GM23248 (cell line): ENCODE data around the gene CDON. TPM values are rescaled to one million over a fixed set of nuclear protein-coding genes. Genes with fewer than 3 reads are reported as not detected.

Source experiments
- DNase-seq: peaks from one replicate; pipeline ENCODE4 v3.0.0-alpha.2; 2015
- H2AFZ ChIP-seq: fragments of 200-600 bp; sonication (generic); 2 replicates; pipeline ENCODE4 v1.6.1; 2016; ENCODE audit warnings: antibody characterized with exemption
- H3F3A ChIP-seq: fragments of 200-600 bp; sonication (generic); 2 replicates; pipeline ENCODE4 v1.6.1; 2016; ENCODE audit warnings: mild to moderate bottlenecking, antibody characterized with exemption, mixed run types; ENCODE audit not compliant: insufficient read depth
- H3K27ac ChIP-seq: fragments of 200-600 bp; sonication (generic); 2 replicates; pipeline ENCODE4 v1.5.1; 2016; ENCODE audit warnings: mild to moderate bottlenecking
- H3K27me3 ChIP-seq: fragments of 200-600 bp; sonication (generic); replicated peaks from 2 replicates; pipeline ENCODE4 v1.6.1; 2016; ENCODE audit warnings: mild to moderate bottlenecking; ENCODE audit not compliant: insufficient read depth
- H3K36me3 ChIP-seq: fragments of 200-600 bp; sonication (generic); 2 replicates; pipeline ENCODE4 v1.6.1; 2016; ENCODE audit warnings: low read depth, mild to moderate bottlenecking
- H3K4me1 ChIP-seq: fragments of 200-600 bp; sonication (generic); 2 replicates; pipeline ENCODE4 v1.6.1; 2016; ENCODE audit warnings: mild to moderate bottlenecking; ENCODE audit not compliant: insufficient read depth
- H3K4me2 ChIP-seq: fragments of 200-600 bp; sonication (generic); one replicate; pipeline ENCODE4 v1.6.1; 2016; ENCODE audit warnings: mild to moderate bottlenecking; ENCODE audit not compliant: unreplicated experiment
- H3K4me3 ChIP-seq: fragments of 200-600 bp; sonication (generic); 2 replicates; pipeline ENCODE4 v1.5.1; 2016; ENCODE audit warnings: mild to moderate bottlenecking
- H3K79me2 ChIP-seq: fragments of 200-600 bp; sonication (generic); 2 replicates; pipeline ENCODE4 v1.6.1; 2016; ENCODE audit warnings: mild to moderate bottlenecking; ENCODE audit not compliant: insufficient read depth
- H3K9ac ChIP-seq: fragments of 200-600 bp; sonication (generic); 2 replicates; pipeline ENCODE4 v1.6.1; 2016; ENCODE audit warnings: mild to moderate bottlenecking
- H3K9me2 ChIP-seq: fragments of 200-600 bp; sonication (generic); 2 replicates; pipeline ENCODE4 v1.6.1; 2016; ENCODE audit warnings: mixed run types, mild to moderate bottlenecking, moderate library complexity; ENCODE audit not compliant: insufficient read depth
- H3K9me3 ChIP-seq: fragments of 200-600 bp; sonication (generic); one replicate; pipeline ENCODE4 v1.6.1; 2017; ENCODE audit warnings: low read depth
- H4K20me1 ChIP-seq: fragments of 200-600 bp; sonication (generic); 2 replicates; pipeline ENCODE4 v1.6.0; 2016; ENCODE audit not compliant: insufficient read depth
- EZH2 ChIP-seq: fragments of 200-600 bp; sonication (generic); IDR thresholded peaks from 2 replicates; pipeline ENCODE4 v1.6.1; 2018; ENCODE audit warnings: antibody characterized with exemption, mild to moderate bottlenecking; ENCODE audit not compliant: insufficient read depth, poor library complexity, severe bottlenecking
- EZH2phosphoT487 ChIP-seq: fragments of 200-600 bp; sonication (generic); IDR thresholded peaks from 2 replicates; pipeline ENCODE4 v1.6.1; 2018; ENCODE audit warnings: antibody characterized with exemption, moderate library complexity, mild to moderate bottlenecking, low read depth; ENCODE audit not compliant: insufficient read depth
- WGBS, 2 experiments: methylation state at CpG; one replicate each; pipeline ENCODE4 v1.1.6; 2015 to 2017; ENCODE audit warnings: low lambda C conversion rate in 2 of 2, low coverage in 1 of 2; ENCODE audit errors: missing lambda C conversion rate in 2 of 2; 5-methylcytosine and 5-hydroxymethylcytosine counted together
- in situ Hi-C: fragments of 300-500 bp; cut with MboI; formaldehyde crosslinking; loops from 2 replicates; pipeline ENCODE4 v1.15.0; 2020
- polyA plus RNA-seq: library from polyadenylated mRNA; unstranded; fragments of >200 nt; fragmentation: Nextera tagmentation; extraction: Ambion mirVana; gene quantifications from 2 replicates; pipeline ENCODE4 v1.2.1, GENCODE V29; 2016
- total RNA-seq: library from RNA; depleted of rRNA; stranded (reverse); fragments of >200 nt; shearing (Covaris generic); gene quantifications from 2 replicates; pipeline ENCODE4 v1.2.3, GENCODE V29; 2014

The CDON gene
- total and polyA plus RNA-seq, 2 experiments from 2014 or later, result 2.2 to 10.3 TPM

DNA sequence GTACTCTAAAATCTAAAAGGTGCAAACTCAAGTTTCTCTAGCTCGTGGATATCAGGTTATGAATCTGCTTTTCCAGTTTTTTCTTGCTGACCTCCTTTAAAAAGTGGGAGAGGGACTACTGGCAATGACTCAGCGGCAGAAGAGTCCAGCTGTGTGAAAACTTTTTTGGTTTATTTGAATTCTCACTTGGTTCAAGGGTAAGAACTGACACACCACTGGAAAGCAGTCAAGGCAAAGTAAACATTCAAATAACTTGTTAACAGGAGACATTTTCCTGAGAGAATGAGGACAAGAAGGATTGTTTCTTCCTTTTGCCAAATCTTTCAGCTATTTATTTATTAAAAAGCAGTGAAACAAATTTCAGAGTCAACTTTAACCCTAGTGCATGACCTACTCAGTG is 36.1 kb downstream of the CDON start:
- Histone ChIP-seq H3F3A (no peaks in the 10 kb centered on the region), H3K9ac (no peak overlapping the region), H3K9me2 (no peaks in the 10 kb centered on the region), H2AFZ (no peak overlapping the region), H3K4me2 (no peak overlapping the region), H3K9me3 (no peaks in the 10 kb centered on the region), H4K20me1 (no peaks in the 10 kb centered on the region), H3K4me3 (no peak overlapping the region), H3K27ac (no peak overlapping the region), H3K79me2 (no peaks in the 10 kb centered on the region), H3K36me3 (no peaks in the 10 kb centered on the region), H3K4me1 (peaks cover 4% of the 10 kb centered on the region; the same call in 1 of the 2 replicates), H3K27me3 (no peaks in the 10 kb centered on the region)
- 16 to 18% methylated on average over 2 of the region's 2 CpGs for WGBS, 2 experiments
- TF ChIP-seq EZH2 (no peak), EZH2phosphoT487 (no peak)
- in situ Hi-C loops, result no loop called here
- no peak for DNase-seq

GRCh38 chr11:126025822-126026221 is 36.8 kb downstream of the CDON start:
- H3K4me2 ChIP-seq, result no peak overlapping the region
- no peak overlapping the region for H3K4me3 ChIP-seq
- H3K9me3 ChIP-seq, result no peaks in the 10 kb centered on the region
- H3K9me2 ChIP-seq, result no peaks in the 10 kb centered on the region
- no peaks in the 10 kb centered on the region for H3K27me3 ChIP-seq
- H2AFZ ChIP-seq, result no peak overlapping the region
- no peaks in the 10 kb centered on the region for H4K20me1 ChIP-seq
- no peaks in the 10 kb centered on the region for H3K79me2 ChIP-seq
- H3K9ac ChIP-seq, result no peak overlapping the region
- no peaks in the 10 kb centered on the region for H3K36me3 ChIP-seq
- DNase-seq, result no peak
- no peak overlapping the region for H3K27ac ChIP-seq
- no peaks in the 10 kb centered on the region for H3F3A ChIP-seq
- in situ Hi-C loops, result no loop called here
- 95 to 100% methylated on average over 1 of the region's 1 CpG for WGBS, 2 experiments
- peaks cover 4% of the 10 kb centered on the region; the same call in 1 of the 2 replicates for H3K4me1 ChIP-seq
- TF ChIP-seq EZH2phosphoT487, result no peak
- no peak for TF ChIP-seq EZH2

GRCh38 chr11:126024123-126024522 is 38.5 kb downstream of the CDON start:
- H3K27me3 ChIP-seq, result no peaks in the 10 kb centered on the region
- no peaks in the 10 kb centered on the region for H3K9me3 ChIP-seq
- in situ Hi-C loops, result no loop called here
- no peaks in the 10 kb centered on the region for H4K20me1 ChIP-seq
- H2AFZ ChIP-seq, result no peak overlapping the region
- H3K9me2 ChIP-seq, result no peaks in the 10 kb centered on the region
- H3F3A ChIP-seq, result no peaks in the 10 kb centered on the region
- peaks cover 4% of the 10 kb centered on the region; the same call in 1 of the 2 replicates for H3K4me1 ChIP-seq
- peak; percentile 60 for DNase-seq
- H3K36me3 ChIP-seq, result no peaks in the 10 kb centered on the region
- H3K79me2 ChIP-seq, result no peaks in the 10 kb centered on the region
- WGBS, 2 experiments, result 15 to 23% methylated on average over 5 of the region's 5 CpGs
- H3K4me3 ChIP-seq, result no peak overlapping the region
- H3K4me2 ChIP-seq, result no peak overlapping the region
- TF ChIP-seq EZH2phosphoT487 (no peak), EZH2 (no peak)
- H3K27ac ChIP-seq, result no peak overlapping the region
- no peak overlapping the region for H3K9ac ChIP-seq

DNA sequence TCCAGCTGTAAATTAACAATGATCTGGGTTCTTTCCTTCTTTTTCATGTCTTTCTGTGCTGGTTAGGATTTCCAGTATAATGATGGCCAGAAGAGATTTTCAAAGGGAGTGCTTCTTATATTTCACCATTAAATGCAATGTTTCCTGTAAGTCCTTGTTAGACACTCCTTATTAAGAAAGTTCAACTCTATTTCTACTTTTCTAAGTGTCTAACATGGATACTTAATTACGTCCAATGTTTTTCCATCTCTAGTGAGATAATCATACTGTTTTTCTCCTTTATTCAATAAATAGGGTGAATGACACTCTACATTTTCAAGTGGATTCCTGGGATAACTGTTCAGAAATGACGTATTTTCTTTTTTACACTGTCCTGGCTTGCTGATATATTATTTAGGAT is 49.8 kb downstream of the CDON start:
- H4K20me1 ChIP-seq, result no peaks in the 10 kb centered on the region
- H3K4me3 ChIP-seq, result no peak overlapping the region
- no peaks in the 10 kb centered on the region for H3K36me3 ChIP-seq
- TF ChIP-seq EZH2phosphoT487, result no peak
- no peak for TF ChIP-seq EZH2
- in situ Hi-C loops, result no loop called here
- 0 out of 2 replicates have a peak, but pooled peaks cover under 1% of the 10 kb centered on the region for H3K4me1 ChIP-seq
- H3K4me2 ChIP-seq, result no peak overlapping the region
- no peak overlapping the region for H2AFZ ChIP-seq
- no peak for DNase-seq
- no peak overlapping the region for H3K27ac ChIP-seq
- no peak overlapping the region for H3K9ac ChIP-seq
- WGBS, 2 experiments, result 90 to 93% methylated on average over 2 of the region's 2 CpGs
- no peaks in the 10 kb centered on the region for H3K79me2 ChIP-seq
- H3F3A ChIP-seq, result peaks cover 3% of the 10 kb centered on the region
- no peaks in the 10 kb centered on the region for H3K9me3 ChIP-seq
- H3K9me2 ChIP-seq, result no peaks in the 10 kb centered on the region
- H3K27me3 ChIP-seq, result peaks cover 5% of the 10 kb centered on the region; the same call in 1 of the 2 replicates

DNA sequence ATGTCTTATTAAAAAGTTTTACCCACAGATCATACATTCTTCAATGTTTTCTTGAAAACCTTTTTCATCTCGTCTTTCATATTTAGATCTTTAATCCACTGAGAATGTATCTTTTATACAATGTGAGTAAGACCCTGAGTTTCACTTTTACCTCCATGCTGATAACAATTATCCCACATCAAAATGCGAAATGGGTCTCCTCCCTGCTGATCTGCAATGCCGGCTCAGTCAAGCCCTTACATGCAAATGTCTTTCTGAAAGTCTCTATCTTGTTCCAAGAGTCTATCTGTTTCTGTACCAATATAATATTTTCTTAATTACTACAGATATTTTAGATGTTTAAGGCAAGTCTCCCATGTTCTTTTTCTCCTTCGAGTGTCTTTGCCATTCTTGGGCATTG is 50.9 kb downstream of the CDON start:
- Histone ChIP-seq H3K79me2 (no peaks in the 10 kb centered on the region), H2AFZ (no peak overlapping the region), H3K4me2 (no peak overlapping the region), H3K36me3 (no peaks in the 10 kb centered on the region), H3K9ac (no peak overlapping the region), H3F3A (peaks cover 12% of the 10 kb centered on the region), H3K9me2 (no peaks in the 10 kb centered on the region), H4K20me1 (no peaks in the 10 kb centered on the region), H3K9me3 (no peaks in the 10 kb centered on the region), H3K27me3 (peaks cover 5% of the 10 kb centered on the region; the same call in 1 of the 2 replicates), H3K27ac (no peak overlapping the region), H3K4me1 (peaks cover 10% of the 10 kb centered on the region), H3K4me3 (no peak overlapping the region)
- TF ChIP-seq EZH2phosphoT487, result no peak
- TF ChIP-seq EZH2, result no peak
- 81 to 82% methylated on average over 4 of the region's 4 CpGs for WGBS, 2 experiments
- DNase-seq, result no peak
- in situ Hi-C loops, result no loop called here
